HG03095 (cell line): ENCODE data around the gene SLC9A9.

Experiments used
- ATAC-seq: cut with Tn5 transposase; IDR thresholded peaks from one replicate; pipeline ENCODE4 v1.9.1; 2021; ENCODE audit warnings: moderate library complexity; ENCODE audit not compliant: unreplicated experiment

The SLC9A9 gene

DNA sequence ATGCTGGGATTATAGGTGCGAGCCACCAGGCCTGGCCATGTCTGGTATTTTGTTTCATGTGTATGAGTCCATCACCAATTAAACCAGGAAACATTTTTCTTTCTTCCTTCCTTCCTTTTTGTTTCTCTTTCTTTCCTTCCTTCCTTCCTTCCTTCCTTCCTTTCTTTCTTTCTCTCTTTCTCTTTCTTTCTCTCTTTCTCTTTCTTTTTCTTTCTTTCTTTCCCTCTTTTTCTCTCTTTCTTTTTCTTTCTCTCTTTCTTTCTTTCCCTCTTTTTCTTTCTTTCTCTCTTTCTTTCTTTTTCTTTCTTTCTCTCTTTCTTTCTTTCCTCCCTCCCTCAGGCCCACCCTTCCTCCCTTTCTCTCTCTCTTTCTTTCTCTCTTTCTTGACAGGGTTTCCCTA is 83.4 kb downstream of the SLC9A9 start:
- ATAC-seq = no peak

DNA sequence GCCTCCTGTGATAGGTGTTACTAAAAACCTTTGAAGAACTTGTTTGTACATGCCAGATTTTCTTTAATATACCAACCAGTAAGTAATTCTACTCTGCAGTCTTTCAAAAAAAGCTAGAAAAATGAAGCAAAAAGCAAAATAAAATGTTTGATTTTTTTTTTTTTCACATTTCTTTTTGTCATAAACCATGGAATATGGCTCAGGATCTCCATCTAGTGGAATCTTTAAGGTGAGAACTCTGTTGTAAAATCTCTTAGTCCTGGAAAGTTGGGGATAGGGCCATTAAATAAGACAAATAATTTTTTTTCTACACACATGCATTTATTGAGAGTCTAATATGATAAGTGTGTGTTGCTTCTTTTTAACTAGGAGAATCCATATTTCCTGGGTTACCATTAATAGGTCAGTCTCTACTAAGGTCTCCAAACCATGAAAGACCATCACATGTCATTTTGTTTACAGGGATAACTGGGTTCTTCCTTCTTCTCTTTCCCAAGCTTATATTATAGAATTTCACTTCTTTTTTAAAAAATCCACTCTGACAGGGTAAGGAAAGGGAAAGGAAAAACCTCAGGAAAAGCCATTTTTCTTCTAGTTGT is 84.6 kb downstream of the SLC9A9 start:
- no peak for ATAC-seq

DNA sequence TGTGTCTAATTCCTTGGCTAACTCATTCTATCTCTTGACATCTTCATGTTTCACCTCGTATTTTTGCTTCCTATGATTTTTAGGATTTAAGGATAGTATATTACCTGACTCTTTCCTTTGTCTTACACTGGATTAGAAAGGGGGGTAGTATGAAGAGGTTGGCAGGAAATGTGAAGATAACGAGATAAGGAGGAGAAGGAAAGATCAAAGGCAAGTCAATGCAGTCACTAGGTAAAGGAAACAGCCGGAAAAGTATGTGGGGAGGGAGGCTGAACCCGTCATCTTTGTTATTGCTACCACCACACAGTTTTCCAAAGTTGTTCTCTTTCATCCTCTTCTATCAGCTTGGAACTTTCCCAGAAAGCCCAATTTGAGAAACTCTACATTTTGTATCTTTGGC is 90.6 kb downstream of the SLC9A9 start:
- no peak for ATAC-seq

DNA sequence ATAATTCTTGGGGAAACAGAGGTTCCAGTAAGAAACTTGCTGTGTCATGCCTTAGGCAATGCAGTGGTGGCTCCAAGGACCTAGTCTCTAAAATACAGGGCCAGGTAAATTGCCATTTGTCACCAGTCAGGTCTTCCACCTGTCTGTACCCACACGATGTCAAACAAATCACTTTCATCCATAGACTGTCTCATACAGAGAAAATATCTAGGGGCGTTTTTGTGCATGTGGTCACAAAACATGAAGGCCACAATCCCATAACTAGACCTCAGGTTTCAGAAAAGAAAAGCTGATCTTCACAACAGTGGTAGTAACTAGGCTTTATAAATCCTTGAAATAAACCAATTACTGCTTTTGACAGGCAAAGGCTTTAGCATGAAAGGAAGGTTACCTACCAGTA is 92.3 kb downstream of the SLC9A9 start:
- ATAC-seq = no peak

DNA sequence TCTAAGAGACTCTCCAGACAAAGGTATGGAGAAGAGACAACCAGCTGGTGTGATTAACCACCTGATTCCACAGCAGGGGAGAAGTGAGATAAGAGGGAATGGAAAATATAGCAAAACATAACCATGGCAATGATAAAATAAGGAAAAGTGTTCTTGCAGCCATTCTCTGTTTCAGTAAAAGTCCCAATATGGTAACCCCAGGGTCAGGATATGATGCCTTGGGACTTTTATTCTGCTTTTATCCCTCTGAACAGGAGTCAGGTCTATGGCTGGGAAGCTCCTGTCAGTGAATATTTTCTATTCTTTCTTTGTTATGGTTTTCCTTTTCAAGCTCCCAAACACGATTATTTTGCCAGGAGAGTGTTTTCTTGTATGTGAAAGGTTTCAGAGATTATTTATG is 94.2 kb downstream of the SLC9A9 start:
- ATAC-seq = no peak

DNA sequence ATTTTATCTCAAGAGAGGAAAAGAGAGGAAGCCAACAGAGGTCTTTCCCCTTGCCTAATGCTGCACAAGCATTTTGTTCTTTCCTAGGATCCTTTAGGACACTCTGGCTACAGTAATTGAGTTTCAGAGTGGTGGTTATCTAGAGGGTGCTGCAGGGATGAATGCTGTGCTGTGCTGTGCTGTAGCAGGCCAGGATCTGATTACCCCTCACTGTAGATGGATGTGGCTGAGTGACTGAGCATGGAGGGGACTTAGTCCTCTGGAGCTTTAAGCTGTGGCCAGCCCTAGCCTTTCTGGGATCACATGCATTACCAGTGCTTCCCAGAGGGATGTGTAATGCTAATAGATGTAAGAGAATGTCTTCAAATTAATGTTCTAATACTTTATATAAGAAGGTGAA is 94.8 kb downstream of the SLC9A9 start:
- ATAC-seq = no peak

GRCh38 chr3:143753006-143753405 is 95.3 kb downstream of the SLC9A9 start:
- ATAC-seq = no peak

DNA sequence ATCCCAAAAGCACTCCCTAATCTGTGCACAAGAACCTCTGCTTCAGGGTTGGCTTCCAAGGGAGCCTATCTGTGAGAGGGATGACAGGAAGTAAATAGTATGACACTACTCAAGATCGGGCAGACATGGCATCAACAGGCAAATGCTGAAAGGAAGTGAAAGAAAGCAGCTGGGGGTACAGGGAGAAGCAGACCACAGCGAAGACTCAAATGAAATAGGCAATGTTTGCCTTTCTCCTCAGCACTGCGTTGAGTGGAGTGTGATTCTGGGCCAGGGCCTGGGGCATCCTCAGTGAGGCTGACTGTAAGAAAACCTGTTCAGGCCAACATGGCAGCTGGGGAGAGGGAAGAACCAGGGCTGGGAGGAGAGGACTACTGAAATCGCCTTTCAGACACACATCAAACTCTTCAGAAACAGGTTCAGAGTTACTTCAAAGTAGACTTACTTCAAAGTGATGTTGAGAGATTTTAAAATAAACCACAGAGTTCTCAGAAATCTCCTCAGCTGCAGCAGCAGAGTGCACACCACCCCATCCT is 96.6 kb downstream of the SLC9A9 start:
- no peak for ATAC-seq

DNA sequence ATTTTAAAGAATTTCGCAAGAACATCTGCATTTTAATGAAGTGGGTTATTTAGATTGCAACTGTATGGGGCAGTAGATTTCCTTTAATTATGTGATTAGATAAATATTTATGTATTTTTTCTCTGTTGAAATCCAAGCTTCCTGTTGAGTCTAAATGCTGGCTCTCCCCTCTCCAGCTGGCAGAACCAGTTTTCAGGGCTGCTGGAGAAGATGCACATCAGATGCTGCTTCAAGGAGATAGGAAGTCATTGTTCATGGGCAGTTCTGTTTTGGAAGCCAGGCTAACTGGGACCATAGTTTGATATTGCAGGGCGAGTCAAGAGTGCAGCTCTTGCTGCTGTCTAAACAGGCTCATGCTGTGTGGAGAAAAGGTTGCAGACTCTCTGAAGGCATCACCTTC is 97.4 kb downstream of the SLC9A9 start:
- ATAC-seq = no peak

DNA sequence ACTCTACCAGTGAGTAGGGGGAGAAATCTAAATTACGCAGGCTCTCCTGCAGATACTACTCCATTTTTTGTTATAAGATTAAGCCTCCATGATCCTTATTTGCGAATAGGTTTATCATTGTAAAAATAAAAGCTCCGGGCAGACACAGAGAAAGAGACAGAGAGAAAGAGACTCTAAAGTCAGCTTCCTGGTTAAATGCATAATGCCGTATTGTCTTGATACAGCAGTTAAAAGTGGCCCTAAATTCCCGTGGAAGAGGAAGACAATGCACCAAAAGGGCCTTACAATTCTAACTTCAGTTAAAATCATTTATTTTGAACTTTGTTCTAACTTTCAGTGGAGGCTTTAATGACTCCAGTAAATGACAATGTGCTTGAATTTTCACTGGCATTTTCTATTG is 98.3 kb downstream of the SLC9A9 start:
- ATAC-seq = no peak

- ATAC-seq = no peak
These were observed 111.2 kb downstream of the SLC9A9 start for GRCh38 chr3:143737065-143737464.

DNA sequence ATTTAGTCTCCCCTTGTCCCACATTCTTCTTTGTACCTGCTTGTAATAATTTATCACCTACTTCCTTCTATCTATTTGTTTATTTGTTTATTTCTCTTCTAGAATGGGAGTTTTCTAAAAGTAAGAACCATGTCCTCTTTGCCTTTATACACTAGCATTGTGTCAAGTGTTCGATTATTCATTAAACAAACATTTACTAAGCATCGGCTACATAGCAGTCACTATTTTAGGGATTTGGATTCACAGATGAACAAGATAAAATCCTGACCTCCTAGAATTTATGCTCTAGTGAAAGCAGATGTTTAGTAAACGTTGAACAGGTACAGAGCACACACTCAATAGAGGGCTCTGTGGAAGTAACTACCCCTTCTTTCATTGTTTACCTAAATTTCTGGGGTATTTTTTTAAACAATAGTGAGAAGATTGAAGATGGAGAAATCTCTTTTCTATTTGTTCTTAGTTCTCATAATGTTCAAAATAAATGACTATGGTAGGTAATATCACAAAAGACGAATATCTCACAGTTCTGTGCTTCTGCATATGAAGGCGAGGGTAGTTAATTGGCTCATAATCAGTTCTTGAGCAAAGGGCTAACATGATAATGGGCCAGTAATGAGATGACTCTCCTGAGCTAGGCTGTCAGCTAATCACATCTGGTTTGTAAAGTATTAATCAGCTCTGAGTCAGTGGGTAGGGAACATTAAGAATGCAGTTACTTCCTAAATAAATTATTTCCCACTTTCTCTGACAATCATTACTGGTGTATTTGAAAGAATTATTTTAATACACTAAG is 111.9 kb downstream of the SLC9A9 start:
- no peak for ATAC-seq

DNA sequence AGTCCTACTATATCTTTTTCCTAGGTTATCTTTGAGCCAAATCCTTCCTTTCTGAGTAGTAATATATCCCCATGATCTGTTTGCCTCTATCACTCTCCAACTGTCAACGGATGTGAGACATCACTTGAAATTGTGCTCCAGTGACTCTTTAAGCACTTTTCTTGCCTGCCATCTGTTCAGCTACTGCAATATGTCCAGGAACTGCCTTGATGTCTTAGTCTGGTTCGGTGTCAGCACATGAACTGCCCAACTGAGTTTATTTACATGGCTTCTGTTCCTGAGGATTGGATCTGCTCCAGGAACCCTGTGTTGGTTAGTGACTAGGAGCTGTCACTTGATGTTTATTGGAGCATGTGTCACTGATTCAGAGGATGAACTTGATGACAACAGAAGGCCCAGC is 116.5 kb downstream of the SLC9A9 start:
- no peak for ATAC-seq

DNA sequence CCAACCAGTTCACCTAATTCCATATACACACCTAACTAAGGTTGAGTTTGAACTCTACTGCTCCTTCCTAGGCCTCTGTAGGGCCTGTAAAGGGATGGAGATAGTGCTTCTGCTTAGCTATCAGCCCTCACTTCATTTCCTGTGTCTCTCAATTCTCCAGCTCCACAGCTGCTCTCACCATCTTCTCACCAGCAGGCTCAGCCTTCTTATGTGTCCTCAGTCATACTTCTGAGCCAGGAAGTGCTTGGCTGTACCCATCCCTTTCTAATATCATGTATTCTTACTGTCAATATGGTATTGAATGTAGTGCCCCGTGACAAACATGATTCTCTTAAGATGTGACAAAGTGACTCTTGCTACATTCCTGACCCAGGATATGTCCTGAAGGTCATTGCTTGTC is 116.9 kb downstream of the SLC9A9 start:
- no peak for ATAC-seq

DNA sequence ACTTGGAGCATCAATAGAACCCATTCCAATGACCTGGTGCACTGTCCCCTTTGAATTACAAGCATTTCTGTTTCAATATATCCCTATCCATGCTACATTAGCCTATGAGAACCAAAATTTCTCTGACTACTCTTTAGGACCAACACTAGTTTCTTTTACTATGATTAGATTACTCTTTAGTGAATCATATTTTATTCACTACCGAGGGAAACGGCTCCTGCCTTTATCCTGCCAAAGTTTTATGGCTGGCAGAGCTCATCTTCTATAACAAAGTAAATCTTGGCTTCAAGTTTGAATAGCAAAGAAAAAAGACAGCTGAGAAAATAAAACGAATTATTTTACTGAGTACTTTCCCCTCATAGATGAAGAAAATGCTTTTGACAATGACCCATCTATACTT is 120.9 kb downstream of the SLC9A9 start:
- no peak for ATAC-seq

- no peak for ATAC-seq
These were observed 121.5 kb downstream of the SLC9A9 start for GRCh38 chr3:143726727-143727126.

DNA sequence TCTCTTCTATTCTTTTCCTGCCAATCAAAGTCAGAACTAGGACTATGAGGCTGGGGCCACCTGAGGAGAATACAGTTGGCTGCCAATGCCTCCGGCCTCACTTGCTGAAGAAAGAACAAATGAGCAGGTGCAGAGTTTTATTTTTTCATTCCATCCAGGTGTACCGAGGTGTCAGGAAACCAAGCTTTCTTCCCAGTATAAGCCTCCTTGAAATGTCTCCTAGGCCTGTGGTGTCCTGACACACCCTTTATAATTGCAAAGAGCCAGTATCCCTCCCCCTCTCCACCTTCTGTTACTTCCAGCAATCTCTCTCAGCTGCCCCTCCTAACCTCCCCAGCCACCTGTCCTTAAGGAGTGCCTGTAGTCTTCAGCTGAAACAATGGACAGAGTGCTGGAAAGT is 127.9 kb downstream of the SLC9A9 start:
- no peak for ATAC-seq

DNA sequence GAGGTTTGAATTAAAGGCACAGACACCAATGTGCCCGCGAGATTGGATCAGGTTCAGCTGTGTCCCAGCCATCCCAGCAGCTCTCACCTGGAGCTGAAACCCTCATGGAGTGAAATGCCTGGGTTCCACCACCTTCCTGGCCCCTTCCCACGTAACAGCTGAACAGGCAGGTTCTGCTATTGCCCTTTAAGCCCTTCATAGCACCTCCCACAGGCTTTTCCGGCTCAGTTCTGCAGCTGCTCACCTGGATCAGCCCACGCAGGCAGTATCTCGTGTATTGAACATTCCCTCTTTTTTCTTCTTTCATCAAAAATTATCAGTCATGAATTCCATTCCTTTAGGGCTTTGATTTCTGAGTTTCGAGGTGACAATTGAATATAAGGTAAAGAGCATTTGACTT is 129.8 kb downstream of the SLC9A9 start:
- ATAC-seq = no peak

- ATAC-seq = no peak
These were observed 131.5 kb downstream of the SLC9A9 start for GRCh38 chr3:143716731-143717130.

- no peak for ATAC-seq
These were observed 135.7 kb downstream of the SLC9A9 start for GRCh38 chr3:143712522-143712921.

- ATAC-seq = no peak
These were observed 140.4 kb downstream of the SLC9A9 start for GRCh38 chr3:143707848-143708247.

GRCh38 chr3:143700431-143700975 is 147.8 kb downstream of the SLC9A9 start:
- ATAC-seq = no peak
